Colonic mucosa (tissue), 4 donors: Measurements from ENCODE around the gene FGF8. TPM values are rescaled to one million over a fixed set of nuclear protein-coding genes. Genes with fewer than 3 reads are reported as not detected.

Source experiments
- DNase-seq: peaks from one replicate; pipeline ENCODE4 v3.0.0-alpha.2; 2020
- H3K27ac ChIP-seq: fragments of 200-600 bp; one replicate; pipeline ENCODE4 v1.8.0; 2021
- H3K27me3 ChIP-seq: fragments of 200-600 bp; one replicate; pipeline ENCODE4 v1.8.0; 2021
- H3K36me3 ChIP-seq: fragments of 200-600 bp; one replicate; pipeline ENCODE4 v1.8.0; 2021
- H3K4me1 ChIP-seq: fragments of 200-600 bp; one replicate; pipeline ENCODE4 v1.8.0; 2021; ENCODE audit warnings: mild to moderate bottlenecking
- H3K4me3 ChIP-seq: fragments of 200-600 bp; one replicate; pipeline ENCODE4 v1.8.0; 2021
- H3K9ac ChIP-seq, 2 donors: one replicate each; pipeline ENCODE4 v1.7.0; 2013; ENCODE audit warnings: control low read depth in 2 of 2, low read depth in 2 of 2, low read length in 2 of 2
- H3K9me3 ChIP-seq: fragments of 200-600 bp; one replicate; pipeline ENCODE4 v1.8.0; 2021
- intact Hi-C: fragments of 100-400 bp; cut with DNase I; formaldehyde crosslinking; loops from one replicate; pipeline ENCODE4 v1.14.1; 2022
- total RNA-seq, 2 donors: library from RNA; stranded (reverse); fragmentation: NEBNext Ultra II Directional in 1 of 2; extraction: Animal tissue kit (Norgen Biotek cat#: 25700) in 1 of 2; gene quantifications; one replicate each; pipeline ENCODE4 v1.2.1, GENCODE V29; 2021
- TF ChIP-seq, protein P1 (sequence below): fragments of 200-600 bp; IDR thresholded peaks from one replicate; pipeline ENCODE4 v1.8.0; 2022; ENCODE audit warnings: antibody characterized with exemption, mild to moderate bottlenecking
- donor health status: healthy.
- donor health status: DM: no; HTN: no; CAD: no.
- donor health status: DM: no; HTN: no; CAD: no.

The FGF8 gene
- total RNA-seq, 2 donors from 2014 or later = not detected

DNA sequence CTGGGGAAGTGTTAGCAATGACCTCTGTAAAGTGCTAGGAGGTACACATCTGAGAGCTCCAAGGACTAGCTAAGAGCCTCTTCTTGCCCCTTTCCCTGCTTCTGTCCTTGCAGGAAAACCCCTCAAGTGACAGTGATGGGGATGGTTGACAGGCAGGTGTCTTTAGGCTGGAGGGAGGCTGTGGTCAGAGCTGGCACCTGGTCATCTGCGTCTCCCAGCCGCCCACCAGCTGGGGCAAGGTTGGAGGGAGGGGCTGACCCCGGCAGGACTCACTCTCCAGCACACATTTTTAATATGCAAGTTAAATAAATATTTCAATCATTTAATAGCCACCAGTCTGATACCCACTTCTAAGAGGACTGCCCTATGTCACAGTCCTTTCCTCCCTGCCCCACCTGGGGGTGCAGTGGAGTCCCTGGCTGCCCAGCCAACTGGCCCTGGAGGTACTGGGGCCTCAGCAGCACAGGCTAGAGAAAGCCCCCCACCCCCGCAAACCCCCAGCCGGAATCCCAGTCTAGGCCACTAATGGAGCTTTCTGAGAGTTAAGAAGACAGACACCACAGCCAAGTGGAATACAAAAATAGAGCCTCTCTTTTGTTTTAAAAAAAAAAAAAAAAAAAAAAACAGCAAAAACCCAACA lies 6.3 kb downstream of the FGF8 start:
- DNase-seq = no peak
- Histone ChIP-seq H3K9ac (no peak overlapping the region), H3K4me3 (no peak overlapping the region), H3K4me1 (no peaks in the 10 kb centered on the region), H3K36me3 (no peaks in the 10 kb centered on the region), H3K27me3 (peaks cover 34% of the 10 kb centered on the region), H3K27ac (no peak overlapping the region), H3K9me3 (no peaks in the 10 kb centered on the region)
- TF ChIP-seq, protein P1, sequence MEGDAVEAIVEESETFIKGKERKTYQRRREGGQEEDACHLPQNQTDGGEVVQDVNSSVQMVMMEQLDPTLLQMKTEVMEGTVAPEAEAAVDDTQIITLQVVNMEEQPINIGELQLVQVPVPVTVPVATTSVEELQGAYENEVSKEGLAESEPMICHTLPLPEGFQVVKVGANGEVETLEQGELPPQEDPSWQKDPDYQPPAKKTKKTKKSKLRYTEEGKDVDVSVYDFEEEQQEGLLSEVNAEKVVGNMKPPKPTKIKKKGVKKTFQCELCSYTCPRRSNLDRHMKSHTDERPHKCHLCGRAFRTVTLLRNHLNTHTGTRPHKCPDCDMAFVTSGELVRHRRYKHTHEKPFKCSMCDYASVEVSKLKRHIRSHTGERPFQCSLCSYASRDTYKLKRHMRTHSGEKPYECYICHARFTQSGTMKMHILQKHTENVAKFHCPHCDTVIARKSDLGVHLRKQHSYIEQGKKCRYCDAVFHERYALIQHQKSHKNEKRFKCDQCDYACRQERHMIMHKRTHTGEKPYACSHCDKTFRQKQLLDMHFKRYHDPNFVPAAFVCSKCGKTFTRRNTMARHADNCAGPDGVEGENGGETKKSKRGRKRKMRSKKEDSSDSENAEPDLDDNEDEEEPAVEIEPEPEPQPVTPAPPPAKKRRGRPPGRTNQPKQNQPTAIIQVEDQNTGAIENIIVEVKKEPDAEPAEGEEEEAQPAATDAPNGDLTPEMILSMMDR = no peak
- intact Hi-C loops = loop anchor here (10.0 kb wide), 1 partner anchor 555 kb away; no protein-coding TSS in a partner anchor

GRCh38 chr10:101768791-101769170 lies 7.1 kb downstream of the FGF8 start:
- TF ChIP-seq, protein P1 = no peak
- no peak for DNase-seq
- Histone ChIP-seq H3K36me3 (no peaks in the 10 kb centered on the region), H3K27me3 (peaks cover 25% of the 10 kb centered on the region), H3K27ac (no peak overlapping the region), H3K4me3 (no peak overlapping the region), H3K9ac (no peak overlapping the region), H3K4me1 (no peaks in the 10 kb centered on the region), H3K9me3 (no peaks in the 10 kb centered on the region)
- intact Hi-C loops = no loop called here

DNA sequence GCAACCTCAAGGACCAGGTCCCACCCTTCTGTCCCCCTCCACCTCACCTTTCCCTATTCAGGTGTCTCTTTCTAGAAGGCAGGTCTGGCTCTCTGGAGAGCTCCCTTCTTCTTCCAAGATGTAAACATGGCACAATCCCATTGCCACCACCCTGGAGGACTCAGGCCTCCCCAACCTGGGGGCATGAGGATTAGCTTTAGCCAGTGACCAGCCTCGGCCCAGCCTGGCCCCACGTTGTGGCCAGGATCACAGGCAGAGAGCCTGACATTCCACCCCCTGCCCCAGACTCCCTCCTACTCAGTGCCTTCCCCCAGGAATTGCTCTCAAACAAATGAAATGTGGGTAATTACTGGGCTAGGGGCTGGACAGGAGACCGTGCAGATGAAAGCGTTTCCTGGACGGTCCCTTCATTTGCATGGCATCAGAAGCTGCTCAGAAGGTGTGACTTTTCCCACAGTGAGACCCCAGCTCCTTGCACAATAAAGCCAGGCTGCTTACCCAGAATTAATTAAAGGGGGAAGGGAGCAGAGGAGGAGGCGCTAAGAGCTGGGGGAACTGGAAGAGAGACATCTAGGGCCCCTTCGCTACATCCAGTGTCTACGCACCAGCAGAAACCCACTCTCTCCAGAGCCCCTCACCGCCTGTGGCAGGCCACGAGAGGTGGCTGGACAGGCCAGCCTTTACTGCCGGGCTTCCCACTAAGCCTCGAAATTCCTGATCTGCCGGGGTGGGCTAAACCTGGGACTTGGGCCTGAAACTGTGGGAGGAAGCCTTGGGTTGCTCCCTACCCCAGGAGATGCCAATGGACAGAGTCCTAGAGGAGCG lies 7.7 kb downstream of the FGF8 start:
- Histone ChIP-seq H3K9ac (no peak overlapping the region), H3K36me3 (no peaks in the 10 kb centered on the region), H3K4me1 (no peaks in the 10 kb centered on the region), H3K9me3 (no peaks in the 10 kb centered on the region), H3K4me3 (no peak overlapping the region), H3K27ac (no peak overlapping the region), H3K27me3 (peaks cover 19% of the 10 kb centered on the region)
- TF ChIP-seq, protein P1 = no peak
- intact Hi-C loops = no loop called here
- no peak for DNase-seq

GRCh38 chr10:101767600-101767945 lies 8.3 kb downstream of the FGF8 start:
- Histone ChIP-seq H3K27ac (no peak overlapping the region), H3K9me3 (no peaks in the 10 kb centered on the region), H3K4me1 (no peaks in the 10 kb centered on the region), H3K36me3 (no peaks in the 10 kb centered on the region), H3K9ac (no peak overlapping the region), H3K27me3 (peaks cover 13% of the 10 kb centered on the region), H3K4me3 (no peak overlapping the region)
- TF ChIP-seq, protein P1 = no peak
- no peak for DNase-seq
- intact Hi-C loops = no loop called here

- Histone ChIP-seq H3K4me3 (no peak overlapping the region), H3K27me3 (peaks cover 8% of the 10 kb centered on the region), H3K27ac (no peak overlapping the region), H3K4me1 (no peaks in the 10 kb centered on the region), H3K9ac (no peak overlapping the region), H3K36me3 (no peaks in the 10 kb centered on the region), H3K9me3 (no peaks in the 10 kb centered on the region)
- intact Hi-C loops = no loop called here
- no peak for DNase-seq
- TF ChIP-seq, protein P1 = no peak
These were observed 8.9 kb downstream of the FGF8 start for GRCh38 chr10:101766753-101767599.
